ENCODE measurements around the gene ZNF500. TPM values are rescaled to one million over a fixed set of nuclear protein-coding genes. Genes with fewer than 3 reads are reported as not detected.

ZNF500 gene
- total and polyA plus RNA-seq, 10 of the 15 experiments (the other 5 are each of a cell fraction or from before 2014, with no cell fraction given): 0.99 to 13.1 (median 5.5) TPM

GRCh38 chr16:4783251-4783950, 16.4 kb upstream of the ZNF500 start:
- intact Hi-C loops (cut with micrococcal nuclease; ENCODE audit: unreplicated experiment): no loop called here
- WGBS (ENCODE audit: insufficient coverage, insufficient replicate concordance, low lambda C conversion rate, missing lambda C conversion rate): 67% methylated on average over 21 of the region's 25 CpGs
- Histone ChIP-seq H3K36me3 (ENCODE audit: control insufficient read depth in 2 of 2, insufficient read depth in 2 of 2, low read length in 1 of 2) (no peaks in the 10 kb centered on the region), H3K4me2 (ENCODE audit: control insufficient read depth, insufficient read depth) (no peak overlapping the region), H2AFZ (ENCODE audit: control insufficient read depth, low read depth, low read length) (no peak overlapping the region), H4K20me1 (ENCODE audit: control insufficient read depth, insufficient read depth) (no peaks in the 10 kb centered on the region), H3K9ac (ENCODE audit: control insufficient read depth, insufficient read depth, low read length) (no peak overlapping the region), H3K27ac (ENCODE audit: control insufficient read depth, insufficient read depth) (no peak overlapping the region), H3K4me3 (no peak overlapping the region), H3K4me1 (ENCODE audit: control insufficient read depth, insufficient read depth, low read length) (no peaks in the 10 kb centered on the region), H3K79me2 (ENCODE audit: control insufficient read depth, insufficient read depth, low read length) (no peaks in the 10 kb centered on the region), H3K9me3 (replicated peaks; ENCODE audit: control insufficient read depth, insufficient read depth, low read length) (no peaks in the 10 kb centered on the region), H3K27me3 (replicated peaks in 1 of 2; ENCODE audit: control insufficient read depth in 2 of 2, insufficient read depth in 2 of 2, low read length in 1 of 2) (no peaks in the 10 kb centered on the region)
- ChIA-PET RAD21 (ENCODE audit: unreplicated experiment) (no interaction called here), POLR2A (interaction anchor here (0.9 kb wide), 1 partner anchor 10 kb away, joined by 3 read pairs; no protein-coding TSS in a partner anchor), SMC1A (ENCODE audit: uncharacterized antibody, unreplicated experiment) (no interaction called here), CTCF (no interaction called here)
- no TSS peak for BruUV-seq (replicated peaks)
- DNase-seq (ENCODE audit: low read depth, low spot score) (no peak), ATAC-seq (no peak), FAIRE-seq (no peak)
- TF ChIP-seq ZBED1 (IDR thresholded peaks at IDR 0.05; ENCODE audit: borderline replicate concordance) (no peak), ESRRA (IDR thresholded peaks at IDR 0.05; ENCODE audit: low read length) (no peak), EZH2 (IDR thresholded peaks at IDR 0.05; ENCODE audit: borderline replicate concordance, control insufficient read depth, low read depth, low read length) (no peak), NBN (IDR thresholded peaks at IDR 0.05) (no peak), PML (IDR thresholded peaks at IDR 0.05; ENCODE audit: low read length) (no peak), BCL11A (IDR thresholded peaks at IDR 0.05; ENCODE audit: low read depth, low read length) (no peak), SIN3A (IDR thresholded peaks at IDR 0.05; ENCODE audit: low read depth, low read length) (no peak), STAT3 (IDR thresholded peaks at IDR 0.05; ENCODE audit: low read depth, low read length) (no peak)
- in situ Hi-C loops (cut with MboI): no loop called here

- H3K79me2 ChIP-seq (ENCODE audit: control insufficient read depth, insufficient read depth, low read length): no peaks in the 10 kb centered on the region
- intact Hi-C loops (cut with micrococcal nuclease; ENCODE audit: unreplicated experiment): no loop called here
- ChIA-PET SMC1A (ENCODE audit: uncharacterized antibody, unreplicated experiment) (no interaction called here), POLR2A (no interaction called here), CTCF (no interaction called here), RAD21 (ENCODE audit: unreplicated experiment) (no interaction called here)
- no peaks in the 10 kb centered on the region for H3K27me3 ChIP-seq (replicated peaks in 1 of 2; ENCODE audit: control insufficient read depth in 2 of 2, insufficient read depth in 2 of 2, low read length in 1 of 2)
- in situ Hi-C loops (cut with MboI): no loop called here
- TF ChIP-seq ZBTB40 (IDR thresholded peaks at IDR 0.05; ENCODE audit: borderline replicate concordance): peak; percentile 69; the same call in 1 of the 2 replicates
- no peak for TF ChIP-seq WRNIP1 (IDR thresholded peaks at IDR 0.05; ENCODE audit: borderline replicate concordance, low read depth, low read length)
- H3K4me1 ChIP-seq (ENCODE audit: control insufficient read depth, insufficient read depth, low read length): no peaks in the 10 kb centered on the region
- H3K9me3 ChIP-seq (replicated peaks; ENCODE audit: control insufficient read depth, insufficient read depth, low read length): no peaks in the 10 kb centered on the region
- H3K4me3 ChIP-seq: no peak overlapping the region
- H2AFZ ChIP-seq (ENCODE audit: control insufficient read depth, low read depth, low read length): no peak overlapping the region
- FAIRE-seq (no peak), DNase-seq (ENCODE audit: low read depth, low spot score) (no peak), ATAC-seq (no peak)
- no TSS peak for BruUV-seq (replicated peaks)
- no peak overlapping the region for H3K27ac ChIP-seq (ENCODE audit: control insufficient read depth, insufficient read depth)
- H3K36me3 ChIP-seq (ENCODE audit: control insufficient read depth in 2 of 2, insufficient read depth in 2 of 2, low read length in 1 of 2): no peaks in the 10 kb centered on the region
- H3K9ac ChIP-seq (ENCODE audit: control insufficient read depth, insufficient read depth, low read length): no peak overlapping the region
- H3K4me2 ChIP-seq (ENCODE audit: control insufficient read depth, insufficient read depth): no peak overlapping the region
- WGBS (ENCODE audit: insufficient coverage, insufficient replicate concordance, low lambda C conversion rate, missing lambda C conversion rate): 66% methylated on average over 4 of the region's 4 CpGs
- no peaks in the 10 kb centered on the region for H4K20me1 ChIP-seq (ENCODE audit: control insufficient read depth, insufficient read depth)
These were observed 13.3 kb upstream of the ZNF500 start for GRCh38 chr16:4780235-4780634.
